GM18517 (cell line): ENCODE results near the gene FYN.

Experiments
- ATAC-seq: cut with Tn5 transposase; IDR thresholded peaks from one replicate; pipeline ENCODE4 v1.9.1; 2021; ENCODE audit warnings: mild to moderate bottlenecking, moderate library complexity; ENCODE audit not compliant: unreplicated experiment

Gene FYN

GRCh38 chr6:111736005-111736608 is 137.1 kb downstream of the FYN start:
- ATAC-seq = no peak

- ATAC-seq = no peak
Observed at GRCh38 chr6:111734068-111735061, 138.9 kb downstream of the FYN start.

GRCh38 chr6:111732390-111732789 is 140.9 kb downstream of the FYN start:
- ATAC-seq = no peak

- ATAC-seq = no peak
Observed at GRCh38 chr6:111731456-111732195, 141.6 kb downstream of the FYN start.

GRCh38 chr6:111730864-111731263 is 142.4 kb downstream of the FYN start:
- no peak for ATAC-seq

GRCh38 chr6:111727802-111728201 is 145.4 kb downstream of the FYN start:
- ATAC-seq = no peak

GRCh38 chr6:111727041-111727440 is 146.2 kb downstream of the FYN start:
- ATAC-seq = no peak

GRCh38 chr6:111725446-111726112 is 147.7 kb downstream of the FYN start:
- no peak for ATAC-seq

GRCh38 chr6:111724505-111724904 is 148.7 kb downstream of the FYN start:
- peak; percentile 99 for ATAC-seq

GRCh38 chr6:111724039-111724438 is 149.2 kb downstream of the FYN start:
- ATAC-seq = peak; percentile 23

GRCh38 chr6:111723412-111723970 is 149.8 kb downstream of the FYN start:
- ATAC-seq = no peak

- ATAC-seq = no peak
Observed at GRCh38 chr6:111722179-111722731, 151.0 kb downstream of the FYN start.

- ATAC-seq = no peak
Observed at GRCh38 chr6:111721753-111722154, 151.5 kb downstream of the FYN start.

- ATAC-seq = no peak
Observed at GRCh38 chr6:111720931-111721496, 152.2 kb downstream of the FYN start.

- no peak for ATAC-seq
Observed at GRCh38 chr6:111718990-111719389, 154.3 kb downstream of the FYN start.

GRCh38 chr6:111718326-111718725 is 154.9 kb downstream of the FYN start:
- ATAC-seq = no peak

- ATAC-seq = no peak
Observed at GRCh38 chr6:111717621-111718020, 155.6 kb downstream of the FYN start.

GRCh38 chr6:111716325-111716724 is 156.9 kb downstream of the FYN start:
- ATAC-seq = no peak

GRCh38 chr6:111715321-111715720 is 157.9 kb downstream of the FYN start:
- ATAC-seq = no peak
